Adipocyte (in vitro differentiated cells): ENCODE measurements around the gene BAMBI.
A peak's percentile ranks its signal among the peaks of the same experiment; 100 is the strongest.

Experiments
- DNase-seq: peaks from one replicate; pipeline ENCODE4 v3.0.0-alpha.2; 2015; ENCODE audit warnings: low read depth
- H3K27me3 ChIP-seq: replicated peaks from 2 replicates; pipeline ENCODE4 v1.7.0; 2013; ENCODE audit warnings: mild to moderate bottlenecking, low read length, moderate library complexity; ENCODE audit not compliant: control insufficient read depth, insufficient read depth
- H3K36me3 ChIP-seq: 2 replicates; pipeline ENCODE4 v1.7.0; 2013; ENCODE audit warnings: low read length, mild to moderate bottlenecking, moderate library complexity; ENCODE audit not compliant: control insufficient read depth, insufficient read depth, severe bottlenecking
- H3K4me1 ChIP-seq: 2 replicates; pipeline ENCODE4 v1.7.0; 2013; ENCODE audit warnings: mild to moderate bottlenecking, low read length, moderate library complexity; ENCODE audit not compliant: control insufficient read depth, insufficient read depth
- H3K4me3 ChIP-seq: 2 replicates; pipeline ENCODE4 v1.7.0; 2013; ENCODE audit warnings: mild to moderate bottlenecking, low read length, moderate library complexity
- H3K9ac ChIP-seq: 2 replicates; pipeline ENCODE4 v1.7.0; 2013; ENCODE audit warnings: mild to moderate bottlenecking, low read length, moderate library complexity
- H3K9me3 ChIP-seq: 2 replicates; pipeline ENCODE4 v1.7.0; 2013; ENCODE audit warnings: mild to moderate bottlenecking, low read length, moderate library complexity; ENCODE audit not compliant: control insufficient read depth

BAMBI gene

GRCh38 chr10:28722065-28722803 lies 44.9 kb downstream of the BAMBI start:
- Histone ChIP-seq H3K9me3 (no peaks in the 10 kb centered on the region), H3K9ac (peak overlapping the region; percentile 71), H3K36me3 (no peaks in the 10 kb centered on the region), H3K27me3 (no peaks in the 10 kb centered on the region), H3K4me1 (peaks cover 21% of the 10 kb centered on the region), H3K4me3 (peak overlapping the region; percentile 80)
- DNase-seq, result peak; percentile 68

- no peak for DNase-seq
- Histone ChIP-seq H3K36me3 (no peaks in the 10 kb centered on the region), H3K9ac (no peak overlapping the region), H3K4me3 (no peak overlapping the region), H3K27me3 (no peaks in the 10 kb centered on the region), H3K4me1 (peaks cover 4% of the 10 kb centered on the region), H3K9me3 (peaks cover under 1% of the 10 kb centered on the region)
Observed at GRCh38 chr10:28728366-28728765, 51.0 kb downstream of the BAMBI start.

GRCh38 chr10:28730031-28730778 lies 52.9 kb downstream of the BAMBI start:
- Histone ChIP-seq H3K9me3 (peaks cover 7% of the 10 kb centered on the region), H3K27me3 (no peaks in the 10 kb centered on the region), H3K9ac (peak overlapping the region; percentile 62), H3K4me3 (peak overlapping the region; percentile 64), H3K36me3 (no peaks in the 10 kb centered on the region), H3K4me1 (peaks cover 4% of the 10 kb centered on the region)
- DNase-seq, result peak; percentile 74

GRCh38 chr10:28732091-28732490 lies 54.8 kb downstream of the BAMBI start:
- DNase-seq, result no peak
- H3K4me1 ChIP-seq, result peaks cover 4% of the 10 kb centered on the region
- no peak overlapping the region for H3K9ac ChIP-seq
- no peaks in the 10 kb centered on the region for H3K36me3 ChIP-seq
- peaks cover 7% of the 10 kb centered on the region for H3K9me3 ChIP-seq
- H3K4me3 ChIP-seq, result no peak overlapping the region
- H3K27me3 ChIP-seq, result peaks cover 5% of the 10 kb centered on the region
